HCT116 (cell line): Measurements from ENCODE around the gene TSPAN13. TPM values are rescaled to one million over a fixed set of nuclear protein-coding genes. Genes with fewer than 3 reads are reported as not detected.

Source experiments
- ATAC-seq: fragments of 200-7000 bp; cut with Tn5 transposase; 2 replicates; pipeline ENCODE4 v1.9.1; 2020; ENCODE audit warnings: mild to moderate bottlenecking, moderate library complexity
- BruUV-seq: library from RNA; stranded (reverse); fragments of 400-500 nt; replicated peaks from 2 replicates; lab custom pipeline; 2021; lab: Mats Ljungman, UMichigan
- CTCF ChIA-PET: fragments of 300-600 bp; sonication (Branson Sonifier 250); formaldehyde crosslinking; loops from one replicate; lab custom pipeline; 2021; ENCODE audit warnings: antibody characterized with exemption; lab: Charles Lee
- POLR2A ChIA-PET: fragments of 300-600, 350-600 bp; sonication (Branson Sonifier 250); formaldehyde crosslinking; loops from one replicate; lab custom pipeline; 2021; ENCODE audit warnings: antibody characterized with exemption; lab: Charles Lee
- RAD21 ChIA-PET, 2 experiments: fragments of 300-600 bp; sonication (Branson Sonifier 250); formaldehyde crosslinking; loops; one replicate each; lab custom pipeline; 2023; ENCODE audit warnings: low total read pairs in 2 of 2; ENCODE audit not compliant: uncharacterized antibody in 2 of 2, unreplicated experiment in 2 of 2, low non-redundant PET in 1 of 2; lab: Charles Lee
- DNase-seq: peaks from one replicate; pipeline ENCODE4 v3.0.0-alpha.2; 2010; ENCODE audit warnings: low read depth, low spot score
- H2AFZ ChIP-seq: fragments of 200-600 bp; shearing (Covaris generic), sonication (generic); 2 replicates; pipeline ENCODE4 v1.6.1; 2017; ENCODE audit warnings: low read depth, mixed run types, mixed read lengths, antibody characterized with exemption, low read length; ENCODE audit not compliant: poor library complexity, severe bottlenecking
- H3K27ac ChIP-seq: 2 replicates; pipeline ENCODE4 v1.5.1; 2012; ENCODE audit warnings: low read depth, low read length
- H3K27me3 ChIP-seq: fragments of 200-600 bp; sonication (generic); 2 replicates; pipeline ENCODE4 v1.6.1; 2016; ENCODE audit warnings: mixed run types, low read length, mixed read lengths; ENCODE audit not compliant: insufficient read depth
- H3K36me3 ChIP-seq, 2 experiments: fragments of 200-500 bp in 1 of 2; fragments of 200-600 bp in 1 of 2; sonication (Bioruptor generic) in 1 of 2; sonication (generic) in 1 of 2; 2 replicates each; pipeline versions ENCODE4 v1.5.1 to v1.6.1; 2014 to 2016; ENCODE audit warnings: low read length in 2 of 2, inconsistent platforms in 1 of 2, mixed read lengths in 1 of 2, mixed run types in 1 of 2; ENCODE audit not compliant: insufficient read depth in 2 of 2, control insufficient read depth in 1 of 2
- H3K4me1 ChIP-seq, 2 experiments: fragments of 200-600 bp in 1 of 2; sonication (generic) in 1 of 2; 2 replicates each; pipeline versions ENCODE4 v1.5.1 to v1.6.1; 2012 to 2017; ENCODE audit warnings: low read length in 2 of 2, inconsistent platforms in 1 of 2, mild to moderate bottlenecking in 1 of 2, mixed read lengths in 1 of 2, mixed run types in 1 of 2, moderate library complexity in 1 of 2; ENCODE audit not compliant: insufficient read depth in 2 of 2, control insufficient read depth in 1 of 2
- H3K4me2 ChIP-seq: fragments of 200-600 bp; sonication (generic); 2 replicates; pipeline ENCODE4 v1.6.1; 2017; ENCODE audit warnings: mixed run types, low read length, mixed read lengths
- H3K4me3 ChIP-seq, 2 experiments: fragments of 200-600 bp in 1 of 2; sonication (generic) in 1 of 2; replicated peaks in 1 of 2; 2 replicates each; pipeline ENCODE4 v1.5.1; 2011 to 2016; ENCODE audit warnings: low read length in 2 of 2, control low read depth in 1 of 2, low read depth in 1 of 2, mild to moderate bottlenecking in 1 of 2, mixed read lengths in 1 of 2, mixed run types in 1 of 2
- H3K79me2 ChIP-seq: fragments of 200-600 bp; sonication (generic); 2 replicates; pipeline ENCODE4 v1.6.1; 2017; ENCODE audit warnings: mild to moderate bottlenecking, mixed run types, low read length, moderate library complexity, mixed read lengths; ENCODE audit not compliant: insufficient read depth
- H3K9ac ChIP-seq: fragments of 200-600 bp; sonication (generic); 2 replicates; pipeline ENCODE4 v1.6.1; 2016; ENCODE audit warnings: low read length, mixed read lengths
- H3K9me2 ChIP-seq: fragments of 200-600 bp; sonication (generic), shearing (Covaris generic); 2 replicates; pipeline ENCODE4 v1.6.1; 2017; ENCODE audit warnings: mixed run types, mild to moderate bottlenecking, moderate library complexity; ENCODE audit not compliant: insufficient read depth
- H3K9me3 ChIP-seq, 2 experiments: fragments of 200-500 bp in 1 of 2; fragments of 200-600 bp in 1 of 2; sonication (Bioruptor generic) in 1 of 2; sonication (generic) in 1 of 2; 2 replicates each; pipeline ENCODE4 v1.6.1; 2014 to 2017; ENCODE audit warnings: low read length in 2 of 2, mixed read lengths in 2 of 2, inconsistent platforms in 1 of 2, low read depth in 1 of 2, mild to moderate bottlenecking in 1 of 2, mixed run types in 1 of 2, moderate library complexity in 1 of 2; ENCODE audit not compliant: control insufficient read depth in 1 of 2, insufficient read depth in 1 of 2
- H4K20me1 ChIP-seq: fragments of 200-600 bp; sonication (generic), shearing (Covaris generic); 2 replicates; pipeline ENCODE4 v1.6.1; 2017; ENCODE audit warnings: mixed run types, mild to moderate bottlenecking, moderate library complexity; ENCODE audit not compliant: insufficient read depth
- ATF3 ChIP-seq: IDR thresholded peaks from 2 replicates; pipeline ENCODE4 v1.6.1; 2012
- CEBPB ChIP-seq: IDR thresholded peaks from 2 replicates; pipeline ENCODE4 v1.6.1; 2012; ENCODE audit warnings: low read depth
- EGR1 ChIP-seq: IDR thresholded peaks from 2 replicates; pipeline ENCODE4 v1.6.1; 2012; ENCODE audit warnings: low read depth
- ELF1 ChIP-seq: IDR thresholded peaks from 2 replicates; pipeline ENCODE4 v1.6.1; 2012; ENCODE audit warnings: low read depth, borderline replicate concordance
- EZH2 ChIP-seq: fragments of 200-600 bp; sonication (generic); IDR thresholded peaks from 2 replicates; pipeline ENCODE4 v1.6.1; 2017; ENCODE audit warnings: antibody characterized with exemption, mixed run types
- EZH2phosphoT487 ChIP-seq: fragments of 200-600 bp; IDR thresholded peaks from 2 replicates; pipeline ENCODE4 v1.6.1; 2018; ENCODE audit warnings: antibody characterized with exemption, borderline replicate concordance
- MAX ChIP-seq: IDR thresholded peaks from 2 replicates; pipeline ENCODE4 v1.6.1; 2012
- POLR2A ChIP-seq: IDR thresholded peaks from 2 replicates; pipeline ENCODE4 v1.7.0; 2011; ENCODE audit warnings: borderline replicate concordance; ENCODE audit not compliant: insufficient read depth, insufficient read length; ENCODE audit errors: extremely low read depth
- POLR2AphosphoS5 ChIP-seq: IDR thresholded peaks from 2 replicates; pipeline ENCODE4 v1.6.1; 2011; ENCODE audit warnings: mild to moderate bottlenecking, low read depth, low read length, moderate library complexity
- RAD21 ChIP-seq: IDR thresholded peaks from 2 replicates; pipeline ENCODE4 v1.6.1; 2012; ENCODE audit warnings: low read depth, mild to moderate bottlenecking
- REST ChIP-seq: IDR thresholded peaks from 2 replicates; pipeline ENCODE4 v1.6.1; 2012; ENCODE audit warnings: low read depth
- SRF ChIP-seq: IDR thresholded peaks from 2 replicates; pipeline ENCODE4 v1.6.1; 2012; ENCODE audit warnings: low read depth
- YY1 ChIP-seq: IDR thresholded peaks from 2 replicates; pipeline ENCODE4 v1.6.1; 2011; ENCODE audit warnings: low read length, low read depth, moderate library complexity, mild to moderate bottlenecking; ENCODE audit not compliant: insufficient replicate concordance; ENCODE audit errors: extremely low read depth
- ZNF274 ChIP-seq: fragments of 200-500 bp; sonication (Bioruptor generic); IDR thresholded peaks from 2 replicates; pipeline ENCODE4 v1.6.1; 2014; ENCODE audit warnings: mild to moderate bottlenecking, low read depth, low read length, inconsistent platforms
- intact Hi-C: fragments of 100-400 bp; cut with micrococcal nuclease; formaldehyde crosslinking; loops from 2 replicates; pipeline ENCODE4 v1.10.0; 2022
- total RNA-seq: library from RNA; stranded (reverse); gene quantifications from one replicate; pipeline ENCODE4 v1.2.1, GENCODE V29; 2021; ENCODE audit not compliant: unreplicated experiment
- TF ChIP-seq, protein P1 (sequence below), 3 experiments: fragments of 200-600 bp in 1 of 3; sonication (generic) in 1 of 3; IDR thresholded peaks in 2 of 3; conservative IDR thresholded peaks in 1 of 3; 2 replicates each; pipeline ENCODE4 v1.5.1; 2012 to 2017; ENCODE audit warnings: low read depth in 2 of 3, low read length in 2 of 3, antibody characterized with exemption in 1 of 3, borderline replicate concordance in 1 of 3, control low read depth in 1 of 3, mild to moderate bottlenecking in 1 of 3, mixed read lengths in 1 of 3, mixed run types in 1 of 3, moderate library complexity in 1 of 3; ENCODE audit not compliant: insufficient read depth in 1 of 3

The TSPAN13 gene
- total RNA-seq, 1 experiment from 2014 or later = 18.5 TPM

- H3K27ac ChIP-seq = no peak overlapping the region
- no peaks in the 10 kb centered on the region; a peak in 1 of 4 replicates for H3K9me3 ChIP-seq
- peaks cover 0 to 9% of the 10 kb centered on the region in 2 experiments; a peak in 2 of 4 replicates for H3K4me1 ChIP-seq
- intact Hi-C loops = no loop called here
- no peak overlapping the region for H3K9ac ChIP-seq
- ChIA-PET POLR2A (no interaction called here), RAD21 (no interaction called here), CTCF (no interaction called here)
- peaks cover 3% of the 10 kb centered on the region for H3K9me2 ChIP-seq
- ATAC-seq (no peak), DNase-seq (no peak)
- BruUV-seq = no TSS peak
- H3K79me2 ChIP-seq = no peaks in the 10 kb centered on the region
- no peaks in the 10 kb centered on the region for H3K36me3 ChIP-seq
- no peak for TF ChIP-seq EGR1
- TF ChIP-seq POLR2AphosphoS5 = no peak
- TF ChIP-seq RAD21 = no peak
- no peak for TF ChIP-seq SRF
- TF ChIP-seq CEBPB = no peak
- H4K20me1 ChIP-seq = no peaks in the 10 kb centered on the region
- H2AFZ ChIP-seq = no peak overlapping the region
- H3K4me3 ChIP-seq = no peak overlapping the region
- H3K27me3 ChIP-seq = no peaks in the 10 kb centered on the region
- H3K4me2 ChIP-seq = no peak overlapping the region
Measured at GRCh38 chr7:16815001-16815400, 61.4 kb downstream of the TSPAN13 start.

DNA sequence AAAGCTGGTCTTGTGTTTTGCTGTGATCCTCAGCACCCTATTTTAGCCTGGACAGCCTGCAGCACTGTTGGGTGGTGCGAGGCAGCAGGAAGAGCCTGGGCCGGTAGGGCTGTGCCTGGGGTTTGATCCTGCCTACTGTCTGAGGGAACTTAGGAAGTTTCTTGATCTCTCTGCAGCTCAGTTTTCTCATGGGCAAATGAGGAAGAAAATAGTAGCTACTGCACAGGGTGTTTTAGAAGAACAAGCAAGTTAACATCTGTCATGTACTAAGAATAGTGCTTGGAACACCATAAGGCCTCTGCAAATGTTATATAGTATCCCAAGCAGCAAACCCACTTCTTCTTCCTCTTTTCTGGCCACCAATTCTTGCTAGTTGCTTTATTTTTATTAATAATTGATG is 63.3 kb downstream of the TSPAN13 start:
- no peaks in the 10 kb centered on the region for H3K36me3 ChIP-seq
- no peak overlapping the region for H2AFZ ChIP-seq
- ChIA-PET CTCF (interaction anchor here (1.8 kb wide), 1 partner anchor 17 kb away, joined by 8 read pairs; no protein-coding TSS in a partner anchor), RAD21 (no interaction called here), POLR2A (no interaction called here)
- BruUV-seq = no TSS peak
- no peaks in the 10 kb centered on the region for H4K20me1 ChIP-seq
- no peaks in the 10 kb centered on the region for H3K79me2 ChIP-seq
- H3K4me2 ChIP-seq = no peak overlapping the region
- peaks cover 3% of the 10 kb centered on the region for H3K9me2 ChIP-seq
- no peak for ATAC-seq
- intact Hi-C loops = no loop called here
- no peak overlapping the region for H3K4me3 ChIP-seq
- peaks cover 0 to 9% of the 10 kb centered on the region in 2 experiments; a peak in 2 of 4 replicates for H3K4me1 ChIP-seq
- no peak for DNase-seq
- no peak overlapping the region for H3K27ac ChIP-seq
- H3K9me3 ChIP-seq = no peaks in the 10 kb centered on the region; a peak in 1 of 4 replicates
- H3K9ac ChIP-seq = no peak overlapping the region
- no peaks in the 10 kb centered on the region for H3K27me3 ChIP-seq
- no peak for TF ChIP-seq REST
- no peak for TF ChIP-seq POLR2AphosphoS5
- TF ChIP-seq EGR1 = no peak
- TF ChIP-seq ATF3 = no peak
- no peak for TF ChIP-seq MAX
- no peak for TF ChIP-seq RAD21
- TF ChIP-seq, protein P1, sequence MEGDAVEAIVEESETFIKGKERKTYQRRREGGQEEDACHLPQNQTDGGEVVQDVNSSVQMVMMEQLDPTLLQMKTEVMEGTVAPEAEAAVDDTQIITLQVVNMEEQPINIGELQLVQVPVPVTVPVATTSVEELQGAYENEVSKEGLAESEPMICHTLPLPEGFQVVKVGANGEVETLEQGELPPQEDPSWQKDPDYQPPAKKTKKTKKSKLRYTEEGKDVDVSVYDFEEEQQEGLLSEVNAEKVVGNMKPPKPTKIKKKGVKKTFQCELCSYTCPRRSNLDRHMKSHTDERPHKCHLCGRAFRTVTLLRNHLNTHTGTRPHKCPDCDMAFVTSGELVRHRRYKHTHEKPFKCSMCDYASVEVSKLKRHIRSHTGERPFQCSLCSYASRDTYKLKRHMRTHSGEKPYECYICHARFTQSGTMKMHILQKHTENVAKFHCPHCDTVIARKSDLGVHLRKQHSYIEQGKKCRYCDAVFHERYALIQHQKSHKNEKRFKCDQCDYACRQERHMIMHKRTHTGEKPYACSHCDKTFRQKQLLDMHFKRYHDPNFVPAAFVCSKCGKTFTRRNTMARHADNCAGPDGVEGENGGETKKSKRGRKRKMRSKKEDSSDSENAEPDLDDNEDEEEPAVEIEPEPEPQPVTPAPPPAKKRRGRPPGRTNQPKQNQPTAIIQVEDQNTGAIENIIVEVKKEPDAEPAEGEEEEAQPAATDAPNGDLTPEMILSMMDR (IDR thresholded peaks at IDR 0.05 in 2 of 3, conservative IDR thresholded peaks at IDR 0.05 in 1 of 3; ENCODE audit: borderline replicate concordance in 1 of 3, insufficient read depth in 1 of 3, low read depth in 2 of 3, low read length in 2 of 3) = no peak
- no peak for TF ChIP-seq CEBPB
- no peak for TF ChIP-seq ELF1
- TF ChIP-seq SRF = no peak
- TF ChIP-seq POLR2A = no peak
- TF ChIP-seq ZNF274 = no peak
- TF ChIP-seq YY1 = no peak
- TF ChIP-seq EZH2 = no peak
- TF ChIP-seq EZH2phosphoT487 = no peak
